ENCODE data around the gene ATXN7L2.

The ATXN7L2 gene

GRCh38 chr1:109530457-109531087 is 46.9 kb downstream of the ATXN7L2 start:
- H3K79me1 ChIP-seq (ENCODE audit: low read depth, low read length), result no peaks in the 10 kb centered on the region
- H3K18ac ChIP-seq (ENCODE audit: low read length), result peak overlapping the region; percentile 9
- no peak overlapping the region for H2BK5ac ChIP-seq (ENCODE audit: low read length)
- H3K27ac ChIP-seq (replicated peaks; ENCODE audit: low read length), result no peak overlapping the region
- no CpG with 5 or more reads among the region's 13 CpGs for WGBS, 2 donors (ENCODE audit: extremely low coverage in 2 of 2, insufficient read length in 2 of 2, insufficient replicate concordance in 1 of 2)
- no peak overlapping the region for H4K91ac ChIP-seq (ENCODE audit: low read depth, low read length, poor library complexity)
- H3K23ac ChIP-seq (ENCODE audit: low read depth, low read length, poor library complexity), result no peak overlapping the region
- H3K14ac ChIP-seq (ENCODE audit: low read length), result no peak overlapping the region
- H3K36me3 ChIP-seq (replicated peaks in 1 of 2; ENCODE audit: control insufficient read depth in 2 of 2, insufficient read depth in 2 of 2, low read length in 2 of 2), result no peaks in the 10 kb centered on the region
- H3K9me3 ChIP-seq (replicated peaks in 1 of 2; ENCODE audit: control insufficient read depth in 2 of 2, insufficient read depth in 1 of 2, low read depth in 1 of 2, low read length in 2 of 2), result no peaks in the 10 kb centered on the region
- no peak overlapping the region for H3K4me2 ChIP-seq (ENCODE audit: insufficient read depth, low read length, poor library complexity, severe bottlenecking)
- no peak overlapping the region for H3K9ac ChIP-seq (ENCODE audit: low read depth, low read length, poor library complexity)
- H2AK5ac ChIP-seq (ENCODE audit: low read depth, low read length), result no peak overlapping the region
- H3K27me3 ChIP-seq (ENCODE audit: control insufficient read depth in 3 of 3, insufficient read depth in 3 of 3, low read depth in 1 of 3, low read length in 3 of 3), result peaks cover 0 to 59% (median 0%) of the 10 kb centered on the region in 3 experiments
- H4K8ac ChIP-seq (ENCODE audit: low read depth, low read length), result no peak overlapping the region
- H2AFZ ChIP-seq (ENCODE audit: low read length), result peak overlapping the region; percentile 24
- H2BK120ac ChIP-seq (ENCODE audit: low read depth, low read length), result no peak overlapping the region
- H3K4me3 ChIP-seq (ENCODE audit: low read length in 2 of 2), result no peak overlapping the region
- DNase-seq (ENCODE audit: low spot score), result no peak
- no peak overlapping the region for H2BK15ac ChIP-seq (ENCODE audit: low read length)
- H3K4me1 ChIP-seq (ENCODE audit: control insufficient read depth in 2 of 2, insufficient read depth in 1 of 2, low read depth in 1 of 2, low read length in 2 of 2), result peaks cover 8 to 12% of the 10 kb centered on the region in 2 donors
- no peak overlapping the region for H2BK12ac ChIP-seq (ENCODE audit: low read length)
- no peak overlapping the region for H3K4ac ChIP-seq (ENCODE audit: low read length)

- no CpG with 5 or more reads among the region's 4 CpGs for WGBS, 2 donors (ENCODE audit: extremely low coverage in 2 of 2, insufficient read length in 2 of 2, insufficient replicate concordance in 1 of 2)
Measured at GRCh38 chr1:109531380-109531779, 47.7 kb downstream of the ATXN7L2 start.

GRCh38 chr1:109531826-109532364 is 48.2 kb downstream of the ATXN7L2 start:
- Histone ChIP-seq H3K4me2 (ENCODE audit: insufficient read depth, low read length, poor library complexity, severe bottlenecking) (no peak overlapping the region), H3K23ac (ENCODE audit: low read depth, low read length, poor library complexity) (no peak overlapping the region), H3K79me1 (ENCODE audit: low read depth, low read length) (no peaks in the 10 kb centered on the region), H3K9me3 (replicated peaks in 1 of 2; ENCODE audit: control insufficient read depth in 2 of 2, insufficient read depth in 1 of 2, low read depth in 1 of 2, low read length in 2 of 2) (no peaks in the 10 kb centered on the region), H3K18ac (ENCODE audit: low read length) (peak overlapping the region; percentile 23), H3K36me3 (replicated peaks in 1 of 2; ENCODE audit: control insufficient read depth in 2 of 2, insufficient read depth in 2 of 2, low read length in 2 of 2) (no peaks in the 10 kb centered on the region), H2AFZ (ENCODE audit: low read length) (peak overlapping the region; percentile 95), H2BK15ac (ENCODE audit: low read length) (no peak overlapping the region), H4K91ac (ENCODE audit: low read depth, low read length, poor library complexity) (no peak overlapping the region), H3K27me3 (ENCODE audit: control insufficient read depth in 3 of 3, insufficient read depth in 3 of 3, low read depth in 1 of 3, low read length in 3 of 3) (peaks cover 0 to 52% (median 0%) of the 10 kb centered on the region in 3 experiments), H2BK12ac (ENCODE audit: low read length) (no peak overlapping the region), H3K4me1 (ENCODE audit: control insufficient read depth in 2 of 2, insufficient read depth in 1 of 2, low read depth in 1 of 2, low read length in 2 of 2) (peaks cover 11 to 12% of the 10 kb centered on the region in 2 donors), H3K14ac (ENCODE audit: low read length) (no peak overlapping the region), H3K4ac (ENCODE audit: low read length) (no peak overlapping the region), H2BK120ac (ENCODE audit: low read depth, low read length) (peak overlapping the region; percentile 4), H3K4me3 (ENCODE audit: low read length in 2 of 2) (no peak overlapping the region), H2BK5ac (ENCODE audit: low read length) (no peak overlapping the region), H2AK5ac (ENCODE audit: low read depth, low read length) (no peak overlapping the region), H3K9ac (ENCODE audit: low read depth, low read length, poor library complexity) (no peak overlapping the region), H4K8ac (ENCODE audit: low read depth, low read length) (no peak overlapping the region), H3K27ac (replicated peaks; ENCODE audit: low read length) (no peak overlapping the region)
- no peak for DNase-seq (ENCODE audit: low spot score)
- no CpG with 5 or more reads among the region's 16 CpGs for WGBS, 2 donors (ENCODE audit: extremely low coverage in 2 of 2, insufficient read length in 2 of 2, insufficient replicate concordance in 1 of 2)

More at GRCh38 chr1:109531380-109531779, 47.7 kb downstream of the ATXN7L2 start:
- Histone ChIP-seq H3K27me3 (ENCODE audit: control insufficient read depth in 3 of 3, insufficient read depth in 3 of 3, low read depth in 1 of 3, low read length in 3 of 3) (peaks cover 0 to 55% (median 0%) of the 10 kb centered on the region in 3 experiments), H4K8ac (ENCODE audit: low read depth, low read length) (no peak overlapping the region), H3K36me3 (replicated peaks in 1 of 2; ENCODE audit: control insufficient read depth in 2 of 2, insufficient read depth in 2 of 2, low read length in 2 of 2) (no peaks in the 10 kb centered on the region), H3K4me1 (ENCODE audit: control insufficient read depth in 2 of 2, insufficient read depth in 1 of 2, low read depth in 1 of 2, low read length in 2 of 2) (peaks cover 11 to 12% of the 10 kb centered on the region in 2 donors), H2BK12ac (ENCODE audit: low read length) (no peak overlapping the region), H3K14ac (ENCODE audit: low read length) (no peak overlapping the region), H2BK5ac (ENCODE audit: low read length) (no peak overlapping the region), H3K4me2 (ENCODE audit: insufficient read depth, low read length, poor library complexity, severe bottlenecking) (no peak overlapping the region), H3K18ac (ENCODE audit: low read length) (no peak overlapping the region), H3K23ac (ENCODE audit: low read depth, low read length, poor library complexity) (no peak overlapping the region), H4K91ac (ENCODE audit: low read depth, low read length, poor library complexity) (no peak overlapping the region), H3K27ac (replicated peaks; ENCODE audit: low read length) (no peak overlapping the region), H3K9me3 (replicated peaks in 1 of 2; ENCODE audit: control insufficient read depth in 2 of 2, insufficient read depth in 1 of 2, low read depth in 1 of 2, low read length in 2 of 2) (no peaks in the 10 kb centered on the region), H2AFZ (ENCODE audit: low read length) (peak overlapping the region; percentile 95), H3K9ac (ENCODE audit: low read depth, low read length, poor library complexity) (no peak overlapping the region), H2BK15ac (ENCODE audit: low read length) (no peak overlapping the region), H3K4me3 (ENCODE audit: low read length in 2 of 2) (no peak overlapping the region), H2AK5ac (ENCODE audit: low read depth, low read length) (peak overlapping the region; percentile 10), H3K79me1 (ENCODE audit: low read depth, low read length) (no peaks in the 10 kb centered on the region), H2BK120ac (ENCODE audit: low read depth, low read length) (peak overlapping the region; percentile 4), H3K4ac (ENCODE audit: low read length) (no peak overlapping the region)
- DNase-seq (ENCODE audit: low spot score), result no peak

- no peak overlapping the region for H3K4ac ChIP-seq (ENCODE audit: low read length)
- H3K27ac ChIP-seq (replicated peaks; ENCODE audit: low read length), result no peak overlapping the region
- no peak overlapping the region for H4K91ac ChIP-seq (ENCODE audit: low read depth, low read length, poor library complexity)
- H3K27me3 ChIP-seq (ENCODE audit: control insufficient read depth in 3 of 3, insufficient read depth in 3 of 3, low read depth in 1 of 3, low read length in 3 of 3), result peaks cover 0 to 47% (median 0%) of the 10 kb centered on the region in 3 experiments
- H3K9ac ChIP-seq (ENCODE audit: low read depth, low read length, poor library complexity), result no peak overlapping the region
- no peak overlapping the region for H2BK15ac ChIP-seq (ENCODE audit: low read length)
- no peaks in the 10 kb centered on the region for H3K9me3 ChIP-seq (replicated peaks in 1 of 2; ENCODE audit: control insufficient read depth in 2 of 2, insufficient read depth in 1 of 2, low read depth in 1 of 2, low read length in 2 of 2)
- peak overlapping the region; percentile 95 for H2AFZ ChIP-seq (ENCODE audit: low read length)
- H4K8ac ChIP-seq (ENCODE audit: low read depth, low read length), result no peak overlapping the region
- peak overlapping the region; percentile 23 for H3K23ac ChIP-seq (ENCODE audit: low read depth, low read length, poor library complexity)
- no peak overlapping the region for H2BK120ac ChIP-seq (ENCODE audit: low read depth, low read length)
- no peak overlapping the region for H2BK12ac ChIP-seq (ENCODE audit: low read length)
- no peaks in the 10 kb centered on the region for H3K79me1 ChIP-seq (ENCODE audit: low read depth, low read length)
- WGBS, 2 donors (ENCODE audit: extremely low coverage in 2 of 2, insufficient read length in 2 of 2, insufficient replicate concordance in 1 of 2), result no CpG with 5 or more reads among the region's 12 CpGs
- H2BK5ac ChIP-seq (ENCODE audit: low read length), result no peak overlapping the region
- peak; percentile 79 for DNase-seq (ENCODE audit: low spot score)
- H3K14ac ChIP-seq (ENCODE audit: low read length), result no peak overlapping the region
- H2AK5ac ChIP-seq (ENCODE audit: low read depth, low read length), result no peak overlapping the region
- peak overlapping the region; percentile 54 for H3K18ac ChIP-seq (ENCODE audit: low read length)
- no peaks in the 10 kb centered on the region for H3K36me3 ChIP-seq (replicated peaks in 1 of 2; ENCODE audit: control insufficient read depth in 2 of 2, insufficient read depth in 2 of 2, low read length in 2 of 2)
- H3K4me2 ChIP-seq (ENCODE audit: insufficient read depth, low read length, poor library complexity, severe bottlenecking), result no peak overlapping the region
- peak overlapping the region in 1 of 2 donors; percentile 21 for H3K4me3 ChIP-seq (ENCODE audit: low read length in 2 of 2)
- H3K4me1 ChIP-seq (ENCODE audit: control insufficient read depth in 2 of 2, insufficient read depth in 1 of 2, low read depth in 1 of 2, low read length in 2 of 2), result peaks cover 11 to 12% of the 10 kb centered on the region in 2 donors
Measured at GRCh38 chr1:109532365-109533136, 48.8 kb downstream of the ATXN7L2 start.

Data from neuronal stem cell (in vitro differentiated cells).